ENCODE results near the gene RNF26.

Gene RNF26

GRCh38 chr11:119371067-119371601 is 36.8 kb downstream of the RNF26 start:
- Histone ChIP-seq H3K27me3 (ENCODE audit: low read depth) (no peaks in the 10 kb centered on the region), H3K4me3 (no peak overlapping the region), H3K9me3 (no peaks in the 10 kb centered on the region), H3K36me3 (replicated peaks) (no peaks in the 10 kb centered on the region), H3K4me1 (peaks cover 16% of the 10 kb centered on the region)
- DNase-seq (ENCODE audit: low spot score in 2 of 2): no peak
- in situ Hi-C loops (cut with MboI; ENCODE audit: low sequenced_read_pairs): no loop called here

GRCh38 chr11:119371778-119372182 is 37.5 kb downstream of the RNF26 start:
- Histone ChIP-seq H3K4me1 (peaks cover 16% of the 10 kb centered on the region), H3K4me3 (no peak overlapping the region), H3K36me3 (replicated peaks) (no peaks in the 10 kb centered on the region), H3K27me3 (ENCODE audit: low read depth) (no peaks in the 10 kb centered on the region), H3K9me3 (no peaks in the 10 kb centered on the region)
- in situ Hi-C loops (cut with MboI; ENCODE audit: low sequenced_read_pairs): no loop called here
- DNase-seq (ENCODE audit: low spot score in 2 of 2): no peak

GRCh38 chr11:119372260-119373058 is 38.1 kb downstream of the RNF26 start:
- in situ Hi-C loops (cut with MboI; ENCODE audit: low sequenced_read_pairs): no loop called here
- Histone ChIP-seq H3K4me3 (no peak overlapping the region), H3K4me1 (peaks cover 16% of the 10 kb centered on the region), H3K36me3 (replicated peaks) (no peaks in the 10 kb centered on the region), H3K9me3 (no peaks in the 10 kb centered on the region), H3K27me3 (ENCODE audit: low read depth) (no peaks in the 10 kb centered on the region)
- DNase-seq (ENCODE audit: low spot score in 2 of 2): no peak

- no peaks in the 10 kb centered on the region for H3K36me3 ChIP-seq (replicated peaks)
- peaks cover 12% of the 10 kb centered on the region for H3K4me1 ChIP-seq
- no peaks in the 10 kb centered on the region for H3K27me3 ChIP-seq (ENCODE audit: low read depth)
- in situ Hi-C loops (cut with MboI; ENCODE audit: low sequenced_read_pairs): no loop called here
- H3K4me3 ChIP-seq: no peak overlapping the region
- DNase-seq (ENCODE audit: low spot score in 2 of 2): no peak
- no peaks in the 10 kb centered on the region for H3K9me3 ChIP-seq
Observed at GRCh38 chr11:119373059-119373920, 39.0 kb downstream of the RNF26 start.

GRCh38 chr11:119373921-119374631 is 39.7 kb downstream of the RNF26 start:
- no peaks in the 10 kb centered on the region for H3K9me3 ChIP-seq
- no peaks in the 10 kb centered on the region for H3K27me3 ChIP-seq (ENCODE audit: low read depth)
- H3K4me1 ChIP-seq: peaks cover 4% of the 10 kb centered on the region
- in situ Hi-C loops (cut with MboI; ENCODE audit: low sequenced_read_pairs): no loop called here
- H3K4me3 ChIP-seq: no peak overlapping the region
- DNase-seq (ENCODE audit: low spot score in 2 of 2): peak; percentile 66 to 87
- H3K36me3 ChIP-seq (replicated peaks): no peaks in the 10 kb centered on the region

- no peaks in the 10 kb centered on the region; the same call in 1 of the 2 replicates for H3K4me1 ChIP-seq
- no peaks in the 10 kb centered on the region for H3K9me3 ChIP-seq
- H3K36me3 ChIP-seq (replicated peaks): no peaks in the 10 kb centered on the region
- DNase-seq (ENCODE audit: low spot score in 2 of 2): no peak
- no peaks in the 10 kb centered on the region for H3K27me3 ChIP-seq (ENCODE audit: low read depth)
- no peak overlapping the region for H3K4me3 ChIP-seq
- in situ Hi-C loops (cut with MboI; ENCODE audit: low sequenced_read_pairs): no loop called here
Observed at GRCh38 chr11:119374632-119375336, 40.5 kb downstream of the RNF26 start.

GRCh38 chr11:119375337-119376196 is 41.2 kb downstream of the RNF26 start:
- in situ Hi-C loops (cut with MboI; ENCODE audit: low sequenced_read_pairs): no loop called here
- H3K9me3 ChIP-seq: no peaks in the 10 kb centered on the region
- H3K27me3 ChIP-seq (ENCODE audit: low read depth): no peaks in the 10 kb centered on the region
- H3K36me3 ChIP-seq (replicated peaks): no peaks in the 10 kb centered on the region
- no peak for DNase-seq (ENCODE audit: low spot score in 2 of 2)
- no peak overlapping the region for H3K4me3 ChIP-seq
- H3K4me1 ChIP-seq: peaks cover 2% of the 10 kb centered on the region

GRCh38 chr11:119376197-119376847 is 42.0 kb downstream of the RNF26 start:
- in situ Hi-C loops (cut with MboI; ENCODE audit: low sequenced_read_pairs): no loop called here
- H3K4me1 ChIP-seq: peaks cover 8% of the 10 kb centered on the region
- H3K4me3 ChIP-seq: no peak overlapping the region
- no peaks in the 10 kb centered on the region for H3K36me3 ChIP-seq (replicated peaks)
- DNase-seq (ENCODE audit: low spot score in 2 of 2): no peak
- no peaks in the 10 kb centered on the region for H3K27me3 ChIP-seq (ENCODE audit: low read depth)
- no peaks in the 10 kb centered on the region for H3K9me3 ChIP-seq

GRCh38 chr11:119377112-119377901 is 43.0 kb downstream of the RNF26 start:
- no peak for DNase-seq (ENCODE audit: low spot score in 2 of 2)
- Histone ChIP-seq H3K36me3 (replicated peaks) (no peaks in the 10 kb centered on the region), H3K4me1 (peaks cover 15% of the 10 kb centered on the region), H3K9me3 (no peaks in the 10 kb centered on the region; the same call in 1 of the 2 replicates), H3K4me3 (no peak overlapping the region), H3K27me3 (ENCODE audit: low read depth) (no peaks in the 10 kb centered on the region)
- in situ Hi-C loops (cut with MboI; ENCODE audit: low sequenced_read_pairs): no loop called here

GRCh38 chr11:119377961-119378667 is 43.8 kb downstream of the RNF26 start:
- no peaks in the 10 kb centered on the region; the same call in 1 of the 2 replicates for H3K9me3 ChIP-seq
- H3K27me3 ChIP-seq (ENCODE audit: low read depth): no peaks in the 10 kb centered on the region
- H3K36me3 ChIP-seq (replicated peaks): no peaks in the 10 kb centered on the region
- no peak for DNase-seq (ENCODE audit: low spot score in 2 of 2)
- in situ Hi-C loops (cut with MboI; ENCODE audit: low sequenced_read_pairs): no loop called here
- peaks cover 15% of the 10 kb centered on the region for H3K4me1 ChIP-seq
- no peak overlapping the region for H3K4me3 ChIP-seq

- in situ Hi-C loops (cut with MboI; ENCODE audit: low sequenced_read_pairs): no loop called here
- H3K4me3 ChIP-seq: no peak overlapping the region
- H3K36me3 ChIP-seq (replicated peaks): no peaks in the 10 kb centered on the region
Observed at GRCh38 chr11:119378851-119379465, 44.6 kb downstream of the RNF26 start.

More at GRCh38 chr11:119378851-119379465, 44.6 kb downstream of the RNF26 start:
- H3K27me3 ChIP-seq (ENCODE audit: low read depth): no peaks in the 10 kb centered on the region
- DNase-seq (ENCODE audit: low spot score in 2 of 2): peak in 1 of 2 experiments; percentile 6
- peaks cover 15% of the 10 kb centered on the region for H3K4me1 ChIP-seq
- H3K9me3 ChIP-seq: no peaks in the 10 kb centered on the region; the same call in 1 of the 2 replicates

Data from HAP-1 (cell line).